Measurements from ENCODE around the gene HOXC11.
A peak's percentile ranks its signal among the peaks of the same experiment; 100 is the strongest.

The HOXC11 gene

DNA sequence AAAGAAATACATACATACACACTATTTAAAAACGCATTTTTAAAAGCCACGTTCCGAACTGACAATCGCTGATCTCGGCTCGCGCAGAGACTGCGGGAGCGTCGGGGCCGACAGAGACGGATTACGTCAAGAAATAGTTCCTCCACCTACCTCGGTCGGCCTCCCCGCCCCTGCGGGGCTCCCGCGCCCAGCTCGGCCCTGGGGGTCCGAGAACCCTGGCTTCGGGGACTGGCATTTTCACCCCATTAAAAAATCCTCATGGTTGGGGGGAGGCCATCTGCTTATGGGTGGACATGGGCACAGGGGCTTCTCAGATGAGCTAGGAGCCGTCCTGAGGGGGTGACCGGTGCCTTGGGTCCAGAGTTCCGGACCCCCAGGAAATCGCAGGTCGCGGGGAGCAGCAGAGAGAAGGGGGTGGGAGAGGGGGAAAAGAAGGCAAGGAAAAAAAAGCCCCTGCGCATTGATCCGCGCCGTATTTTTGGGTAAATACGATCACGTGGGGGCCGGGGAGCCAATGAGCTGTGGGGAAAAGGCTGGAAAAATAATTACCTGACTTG lies 26.7 kb downstream of the HOXC11 start:
- DNase-seq: no peak

DNA sequence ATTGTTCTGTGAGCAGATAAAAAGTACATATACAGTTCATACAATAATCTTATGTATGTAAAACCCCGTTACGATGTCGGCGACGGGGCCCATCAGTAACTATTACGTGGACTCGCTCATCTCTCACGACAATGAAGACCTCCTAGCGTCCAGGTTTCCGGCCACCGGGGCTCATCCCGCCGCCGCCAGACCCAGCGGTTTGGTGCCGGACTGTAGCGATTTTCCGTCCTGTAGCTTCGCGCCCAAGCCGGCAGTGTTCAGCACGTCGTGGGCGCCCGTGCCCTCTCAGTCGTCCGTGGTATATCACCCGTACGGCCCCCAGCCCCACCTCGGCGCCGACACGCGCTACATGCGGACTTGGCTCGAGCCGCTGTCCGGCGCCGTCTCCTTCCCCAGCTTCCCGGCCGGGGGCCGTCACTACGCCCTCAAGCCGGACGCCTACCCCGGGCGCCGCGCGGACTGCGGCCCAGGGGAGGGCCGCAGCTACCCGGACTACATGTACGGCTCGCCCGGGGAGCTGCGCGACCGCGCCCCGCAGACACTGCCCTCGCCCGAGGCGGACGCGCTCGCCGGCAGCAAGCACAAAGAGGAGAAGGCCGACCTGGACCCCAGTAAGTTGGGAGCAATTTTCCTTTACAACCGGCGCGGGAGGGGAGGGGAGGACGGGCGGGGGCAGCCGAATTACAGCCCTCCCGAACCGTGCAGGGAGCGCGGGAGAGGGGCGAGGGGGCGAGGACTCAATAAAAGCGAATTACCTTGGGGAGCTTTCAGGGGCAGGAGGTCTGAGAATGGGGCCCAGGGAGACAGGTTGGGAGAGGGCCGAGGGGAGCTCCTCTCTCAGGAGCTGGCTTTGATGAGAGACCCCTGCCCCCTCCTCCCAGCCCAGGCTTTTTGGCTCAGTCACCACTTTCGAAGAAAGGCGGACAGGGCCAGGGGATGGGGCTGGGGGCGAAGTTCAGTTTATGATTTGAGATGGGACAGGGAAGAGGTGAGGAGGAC lies 27.5 kb downstream of the HOXC11 start, which contains the start of gene HOXC9:
HOXC9 (plus strand) TSS at position 46 of the 999 bp plus-strand sequence; CDS start at position 74, 28 bp downstream.
- no peak for DNase-seq

DNA sequence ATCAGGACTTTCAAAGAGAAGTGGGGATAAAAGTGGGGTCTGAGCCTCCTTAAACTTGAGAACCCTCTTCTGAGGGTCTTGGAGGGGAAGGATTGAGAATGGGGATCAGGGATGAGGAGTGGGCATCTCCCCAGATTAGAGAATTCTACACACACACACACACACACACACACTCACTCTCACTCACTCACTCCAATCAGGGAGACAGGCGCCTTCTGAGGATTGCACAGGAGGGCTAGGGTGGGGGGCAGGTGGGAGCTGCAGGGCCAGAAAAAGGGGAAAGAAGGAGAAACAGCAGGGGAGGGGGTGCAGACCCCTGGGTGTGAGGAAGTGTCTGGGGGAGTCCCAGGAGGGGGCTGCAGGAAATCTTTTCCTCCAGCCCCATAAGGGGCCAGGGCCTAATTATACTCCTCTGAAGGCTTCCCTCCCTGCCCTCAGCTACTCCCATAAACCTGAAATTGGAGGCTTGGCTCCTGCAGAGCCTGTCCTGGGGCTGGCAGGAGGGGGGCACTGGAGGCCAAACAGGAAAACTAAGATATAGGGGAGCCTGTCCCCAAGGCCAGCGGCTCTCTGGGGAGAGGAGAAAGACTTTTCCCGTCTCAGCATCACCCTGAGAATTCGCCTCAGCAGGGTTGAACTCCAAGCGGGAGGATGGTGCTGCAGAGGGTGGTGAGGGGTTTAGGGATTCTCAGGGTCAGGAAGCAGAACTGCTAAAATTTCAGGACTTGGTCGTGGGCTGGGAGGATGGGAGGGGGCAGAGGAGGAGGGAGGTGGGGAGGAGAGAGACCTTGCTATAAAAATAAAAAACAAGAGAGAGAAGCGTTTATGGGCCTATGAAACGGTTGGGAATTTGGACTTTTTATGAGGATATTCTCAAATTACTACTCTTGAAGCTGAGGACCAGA lies 28.6 kb downstream of the HOXC11 start:
- DNase-seq: no peak

- no peak for DNase-seq
Measured at GRCh38 chr12:54002278-54002914, 29.5 kb downstream of the HOXC11 start.

GRCh38 chr12:54002915-54003389 lies 30.0 kb downstream of the HOXC11 start:
- no peak for DNase-seq

DNA sequence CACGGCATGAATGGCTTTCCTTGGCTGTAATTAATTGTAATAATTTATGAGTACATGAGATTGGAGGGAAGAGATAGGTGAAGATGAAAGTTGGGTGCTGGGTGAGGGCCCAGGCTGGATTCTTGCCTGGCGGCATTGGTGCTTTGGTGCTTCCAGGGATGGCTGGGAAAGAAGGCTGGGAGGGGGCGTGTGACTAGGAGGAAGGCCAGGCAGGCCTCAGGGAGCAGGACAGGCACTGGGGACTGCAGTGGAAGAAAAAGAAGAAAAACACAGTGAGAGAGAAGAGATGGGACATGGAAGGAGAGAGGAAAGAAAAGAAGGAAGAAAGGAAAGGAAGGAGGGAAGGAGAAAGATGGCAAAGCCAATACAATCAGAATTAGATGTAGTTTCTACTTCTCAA lies 30.7 kb downstream of the HOXC11 start:
- DNase-seq: no peak

DNA sequence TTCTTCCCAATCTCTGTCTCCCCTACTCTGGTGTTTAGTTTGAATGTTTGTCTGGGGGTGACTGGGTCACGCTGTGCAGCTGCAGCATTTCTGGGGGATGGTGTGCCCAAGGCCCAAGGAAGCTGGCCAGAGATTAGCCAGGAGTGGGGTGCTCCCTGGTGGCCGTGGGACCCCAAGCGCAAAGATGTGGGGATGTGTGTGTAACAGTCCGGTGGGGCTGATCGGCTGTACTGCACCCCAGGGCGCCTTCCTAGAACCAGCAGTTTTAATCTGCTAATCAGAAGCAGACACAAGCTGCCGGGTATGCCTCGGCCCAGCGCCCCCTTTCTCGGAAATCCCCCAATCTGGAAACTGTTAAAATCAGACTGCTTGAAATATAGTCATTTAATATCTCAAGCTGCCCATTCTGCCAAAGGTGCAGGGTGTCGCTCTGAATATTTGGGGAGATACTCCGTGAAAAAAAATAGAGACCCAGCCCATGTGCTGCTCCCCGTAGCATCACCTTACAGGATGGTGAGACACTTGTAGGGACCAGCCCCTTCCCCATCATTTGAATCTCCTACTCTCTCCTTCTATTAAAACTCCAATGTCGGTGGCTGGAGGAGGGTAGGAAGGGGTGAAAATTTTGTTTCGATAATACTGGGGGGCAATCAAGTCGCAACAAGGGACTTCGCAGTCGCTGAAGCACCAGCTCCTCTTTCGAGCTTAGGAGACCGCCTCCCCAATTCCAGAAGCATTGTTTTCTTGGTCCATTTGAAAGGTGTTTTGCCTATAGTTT lies 31.3 kb downstream of the HOXC11 start:
- no peak for DNase-seq

GRCh38 chr12:54004841-54005530 lies 32.1 kb downstream of the HOXC11 start:
- DNase-seq: no peak

GRCh38 chr12:54005531-54005852 lies 32.6 kb downstream of the HOXC11 start:
- DNase-seq: no peak

DNA sequence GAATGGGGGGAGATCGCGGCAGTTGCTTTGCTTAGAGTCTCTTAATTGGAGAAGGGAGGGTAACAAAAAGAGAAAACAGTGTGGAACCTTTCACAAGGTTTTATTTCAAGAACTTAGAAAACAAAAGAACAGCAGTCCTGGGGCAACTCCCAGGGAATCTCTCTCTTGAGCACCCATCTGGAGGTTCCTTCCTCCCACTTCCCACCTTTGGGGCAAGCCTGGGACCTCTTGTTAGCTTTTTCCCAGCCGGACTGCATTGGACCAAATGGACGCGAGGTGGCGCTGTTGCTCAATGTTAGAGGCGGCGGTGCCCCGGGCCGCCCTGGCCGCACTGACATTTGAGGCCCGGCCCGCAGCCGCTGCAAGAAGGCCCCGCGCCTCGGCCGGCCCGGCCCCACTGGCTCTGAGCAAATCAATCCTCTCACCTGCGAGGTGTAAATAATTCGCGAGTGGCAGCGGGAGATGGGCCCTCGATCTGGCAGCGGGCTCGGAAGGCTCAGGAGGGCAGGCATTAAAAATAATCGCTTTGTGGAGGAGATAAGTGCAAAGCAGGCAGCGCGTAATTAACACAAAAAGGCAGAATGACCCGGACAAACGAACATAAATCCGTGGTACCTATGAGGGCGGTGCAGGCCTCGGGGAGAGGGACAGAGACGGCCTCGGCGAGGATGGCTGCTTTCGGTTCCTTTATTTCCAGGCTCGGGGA lies 33.1 kb downstream of the HOXC11 start:
- DNase-seq: peak; percentile 74

GRCh38 chr12:54006559-54007220 lies 33.8 kb downstream of the HOXC11 start:
- no peak for DNase-seq

GRCh38 chr12:54007538-54008259 lies 34.8 kb downstream of the HOXC11 start:
- no peak for DNase-seq

GRCh38 chr12:54008260-54008552 lies 35.3 kb downstream of the HOXC11 start:
- DNase-seq: no peak

DNA sequence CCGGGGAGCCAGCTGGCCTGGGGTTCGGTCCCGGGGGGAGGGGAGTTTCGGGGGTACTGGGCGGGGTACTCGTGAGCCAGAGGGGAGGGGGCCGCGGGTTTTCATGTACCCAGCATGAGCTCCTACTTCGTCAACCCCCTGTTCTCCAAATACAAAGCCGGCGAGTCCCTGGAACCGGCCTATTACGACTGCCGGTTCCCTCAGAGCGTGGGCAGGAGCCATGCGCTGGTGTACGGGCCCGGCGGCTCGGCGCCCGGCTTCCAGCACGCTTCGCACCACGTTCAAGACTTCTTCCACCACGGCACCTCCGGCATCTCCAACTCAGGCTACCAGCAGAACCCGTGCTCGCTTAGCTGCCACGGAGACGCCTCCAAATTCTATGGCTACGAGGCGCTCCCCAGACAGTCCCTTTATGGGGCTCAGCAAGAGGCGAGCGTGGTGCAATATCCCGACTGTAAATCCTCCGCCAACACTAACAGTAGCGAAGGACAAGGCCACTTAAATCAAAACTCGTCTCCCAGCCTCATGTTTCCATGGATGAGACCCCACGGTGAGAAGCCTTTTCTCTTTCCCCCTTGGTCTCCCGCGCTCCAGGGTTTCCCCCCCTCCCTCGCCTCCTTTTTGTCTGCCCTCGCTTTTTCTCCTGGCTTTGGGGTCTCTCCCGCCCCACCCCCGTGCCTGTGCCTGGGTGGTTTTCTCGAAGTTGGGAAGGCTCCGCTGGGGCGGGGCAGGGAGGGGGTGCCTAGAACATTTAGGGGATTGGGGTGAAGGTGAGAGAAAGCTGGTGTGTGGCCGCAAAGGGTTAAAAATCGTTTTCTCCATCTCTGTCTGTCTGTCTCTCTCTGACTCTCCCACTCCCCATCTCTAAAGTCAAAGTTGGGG lies 36.5 kb downstream of the HOXC11 start:
- no peak for DNase-seq

DNA sequence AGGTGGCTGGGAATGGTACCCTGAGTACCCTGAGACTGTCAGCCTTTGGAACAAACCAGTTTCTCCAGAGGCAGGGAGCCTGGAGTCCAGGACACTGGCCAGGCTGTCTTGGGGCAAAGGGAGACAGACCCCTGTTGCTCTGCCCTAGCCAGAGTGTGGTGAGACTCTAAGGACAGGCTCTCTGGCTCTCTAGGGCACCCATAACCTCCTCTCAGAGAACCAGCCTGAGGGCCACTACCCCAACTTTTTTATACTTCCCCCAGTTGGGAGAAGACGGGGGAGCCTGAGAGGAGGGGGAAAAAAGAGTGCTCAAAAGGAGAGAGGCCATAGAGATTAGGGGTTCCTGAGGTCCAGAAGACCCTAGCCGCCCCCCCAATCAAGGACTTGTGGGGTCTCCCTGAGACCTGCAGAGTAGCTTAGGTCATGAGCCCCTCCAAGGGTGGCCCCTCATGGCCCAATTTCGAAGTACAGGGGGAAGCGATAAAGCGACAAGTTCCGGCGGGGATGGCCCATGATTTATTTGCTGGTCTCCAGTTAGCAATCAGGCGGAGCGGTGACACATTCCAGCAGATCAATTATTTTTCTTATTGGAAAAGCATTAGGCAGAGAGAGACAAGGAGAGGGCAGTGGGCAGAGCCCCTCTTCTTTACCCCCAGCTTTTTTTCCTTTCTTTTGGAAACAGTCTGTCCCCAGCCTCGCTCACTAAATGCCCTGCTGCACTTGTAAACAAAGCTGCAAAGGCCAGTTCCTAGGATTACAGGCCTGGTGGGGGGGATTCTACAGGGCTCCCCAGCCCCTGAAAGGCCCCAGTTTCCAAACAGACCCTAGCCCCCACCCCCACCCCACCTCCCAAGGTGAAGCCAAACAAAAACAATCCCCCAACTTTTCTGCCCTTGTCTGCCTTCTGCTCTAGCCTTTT lies 37.4 kb downstream of the HOXC11 start:
- DNase-seq: no peak

- no peak for DNase-seq
Measured at GRCh38 chr12:54010972-54011664, 38.2 kb downstream of the HOXC11 start.
